Parathyroid adenoma (tissue), 2 donors: ENCODE measurements around the gene PRTN3.

Source experiments
- H2AFZ ChIP-seq: fragments of 300-600 bp; sonication (generic); one replicate; pipeline ENCODE4 v1.7.0; 2017; ENCODE audit warnings: antibody characterized with exemption, mild to moderate bottlenecking
- H3K27ac ChIP-seq: fragments of 300-600 bp; sonication (generic); one replicate; pipeline ENCODE4 v1.7.0; 2017
- H3K27me3 ChIP-seq: fragments of 300-600 bp; sonication (generic); one replicate; pipeline ENCODE4 v1.7.0; 2017; ENCODE audit warnings: low read length; ENCODE audit not compliant: control insufficient read depth, insufficient read depth
- H3K36me3 ChIP-seq: fragments of 300-600 bp; sonication (generic); one replicate; pipeline ENCODE4 v1.7.0; 2017; ENCODE audit warnings: low read length; ENCODE audit not compliant: control insufficient read depth, insufficient read depth
- H3K4me1 ChIP-seq: fragments of 300-600 bp; sonication (generic); one replicate; pipeline ENCODE4 v1.7.0; 2017; ENCODE audit warnings: control low read depth
- H3K4me2 ChIP-seq: fragments of 300-600 bp; sonication (generic); one replicate; pipeline ENCODE4 v1.7.0; 2017; ENCODE audit warnings: low read length
- H3K4me3 ChIP-seq: fragments of 300-600 bp; sonication (generic); one replicate; pipeline ENCODE4 v1.7.0; 2017; ENCODE audit warnings: low read depth, low read length
- H3K79me2 ChIP-seq: fragments of 300-600 bp; sonication (generic); one replicate; pipeline ENCODE4 v1.7.0; 2017; ENCODE audit warnings: control low read depth
- H3K9ac ChIP-seq: fragments of 300-600 bp; sonication (generic); one replicate; pipeline ENCODE4 v1.7.0; 2017; ENCODE audit warnings: mild to moderate bottlenecking
- H3K9me3 ChIP-seq: fragments of 300-600 bp; sonication (generic); one replicate; pipeline ENCODE4 v1.7.0; 2017; ENCODE audit warnings: low read length; ENCODE audit not compliant: control insufficient read depth
- TF ChIP-seq, protein P1 (sequence below): fragments of 300-600 bp; sonication (generic); IDR thresholded peaks from one replicate; pipeline ENCODE4 v1.7.0; 2017; ENCODE audit warnings: antibody characterized with exemption, mild to moderate bottlenecking
- donor health status: primary hyperparathyroidism.

Gene PRTN3

GRCh38 chr19:867301-867793 is 26.5 kb downstream of the PRTN3 start:
- no peaks in the 10 kb centered on the region for H3K36me3 ChIP-seq
- TF ChIP-seq, protein P1, sequence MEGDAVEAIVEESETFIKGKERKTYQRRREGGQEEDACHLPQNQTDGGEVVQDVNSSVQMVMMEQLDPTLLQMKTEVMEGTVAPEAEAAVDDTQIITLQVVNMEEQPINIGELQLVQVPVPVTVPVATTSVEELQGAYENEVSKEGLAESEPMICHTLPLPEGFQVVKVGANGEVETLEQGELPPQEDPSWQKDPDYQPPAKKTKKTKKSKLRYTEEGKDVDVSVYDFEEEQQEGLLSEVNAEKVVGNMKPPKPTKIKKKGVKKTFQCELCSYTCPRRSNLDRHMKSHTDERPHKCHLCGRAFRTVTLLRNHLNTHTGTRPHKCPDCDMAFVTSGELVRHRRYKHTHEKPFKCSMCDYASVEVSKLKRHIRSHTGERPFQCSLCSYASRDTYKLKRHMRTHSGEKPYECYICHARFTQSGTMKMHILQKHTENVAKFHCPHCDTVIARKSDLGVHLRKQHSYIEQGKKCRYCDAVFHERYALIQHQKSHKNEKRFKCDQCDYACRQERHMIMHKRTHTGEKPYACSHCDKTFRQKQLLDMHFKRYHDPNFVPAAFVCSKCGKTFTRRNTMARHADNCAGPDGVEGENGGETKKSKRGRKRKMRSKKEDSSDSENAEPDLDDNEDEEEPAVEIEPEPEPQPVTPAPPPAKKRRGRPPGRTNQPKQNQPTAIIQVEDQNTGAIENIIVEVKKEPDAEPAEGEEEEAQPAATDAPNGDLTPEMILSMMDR = no peak
- H3K4me1 ChIP-seq = no peaks in the 10 kb centered on the region
- no peak overlapping the region for H3K4me2 ChIP-seq
- no peak overlapping the region for H3K27ac ChIP-seq
- no peak overlapping the region for H3K4me3 ChIP-seq
- no peak overlapping the region for H2AFZ ChIP-seq
- H3K79me2 ChIP-seq = no peaks in the 10 kb centered on the region
- H3K9ac ChIP-seq = no peak overlapping the region
- H3K9me3 ChIP-seq = no peaks in the 10 kb centered on the region
- H3K27me3 ChIP-seq = no peaks in the 10 kb centered on the region

DNA sequence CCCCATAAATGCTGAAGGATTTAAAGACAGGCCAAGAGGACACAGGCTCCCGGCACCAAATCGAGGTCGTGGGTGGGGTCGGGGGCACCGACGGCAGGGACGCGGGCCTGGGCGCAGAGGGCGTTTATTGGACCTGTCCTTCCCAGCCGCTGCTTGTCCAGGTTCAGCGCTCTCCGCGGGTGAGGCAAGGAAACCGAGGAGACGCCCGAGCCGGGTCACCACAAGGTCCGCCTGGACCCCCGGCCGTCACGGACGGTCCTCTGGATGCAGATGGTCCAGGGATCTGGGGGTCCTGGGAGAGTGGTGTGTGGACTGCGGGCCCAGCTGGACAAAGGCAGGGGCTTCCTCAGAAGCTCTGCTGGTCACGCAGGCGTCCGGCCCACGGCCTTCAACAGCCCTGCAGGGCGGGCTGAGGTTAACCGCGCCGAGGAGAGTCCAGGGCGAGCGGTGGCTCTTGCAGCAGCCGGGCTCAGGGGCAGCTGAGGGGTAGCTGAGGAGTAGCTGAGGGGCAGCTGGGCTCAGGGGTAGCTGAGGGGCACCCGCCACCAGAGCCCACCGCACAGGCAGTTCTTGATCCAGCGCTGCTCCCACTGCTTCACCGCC is 27.2 kb downstream of the PRTN3 start:
- no peak overlapping the region for H2AFZ ChIP-seq
- H3K36me3 ChIP-seq = no peaks in the 10 kb centered on the region
- no peak overlapping the region for H3K4me3 ChIP-seq
- no peaks in the 10 kb centered on the region for H3K27me3 ChIP-seq
- H3K27ac ChIP-seq = no peak overlapping the region
- no peaks in the 10 kb centered on the region for H3K9me3 ChIP-seq
- no peak overlapping the region for H3K9ac ChIP-seq
- no peak overlapping the region for H3K4me2 ChIP-seq
- TF ChIP-seq, protein P1 = no peak
- H3K4me1 ChIP-seq = no peaks in the 10 kb centered on the region
- H3K79me2 ChIP-seq = no peaks in the 10 kb centered on the region

DNA sequence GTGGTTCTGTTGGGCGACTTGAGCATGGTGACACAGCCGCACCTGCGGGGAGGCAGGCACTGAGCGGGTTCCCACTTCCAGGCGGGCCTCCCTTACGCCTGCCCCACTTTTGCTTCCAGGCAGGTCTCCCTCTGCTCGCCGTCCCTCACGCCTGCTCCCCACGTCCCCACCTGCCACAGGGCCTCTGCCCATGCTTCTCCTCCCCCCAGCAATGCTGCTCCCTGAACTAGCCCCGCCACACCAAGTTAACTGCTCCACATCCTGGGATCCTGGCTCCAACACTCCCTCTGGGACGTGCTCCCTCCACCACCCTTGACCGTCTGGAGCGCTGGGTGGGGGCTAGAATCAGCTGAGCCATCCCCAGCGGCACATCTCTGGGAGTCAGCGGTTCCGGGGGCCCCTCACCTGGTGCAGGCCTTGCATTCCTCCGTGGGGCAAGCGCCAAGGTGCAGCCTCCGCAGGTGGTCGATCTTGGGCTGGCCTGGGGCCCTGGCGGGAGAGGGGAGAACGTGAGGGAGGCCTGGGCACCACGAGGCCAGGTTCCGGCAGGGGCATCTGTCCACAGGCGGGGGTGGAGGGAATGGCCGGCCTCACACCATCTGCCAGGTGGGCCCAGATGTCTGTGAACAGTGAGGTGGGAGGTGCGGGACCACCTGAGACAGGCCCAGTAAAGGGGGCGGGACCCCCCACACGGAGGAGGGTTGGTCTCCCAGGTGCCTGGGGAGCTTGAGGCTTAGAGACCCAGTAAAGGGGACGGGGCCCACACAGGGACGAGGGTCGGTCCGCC is 27.9 kb downstream of the PRTN3 start:
- Histone ChIP-seq H3K9me3 (no peaks in the 10 kb centered on the region), H3K4me2 (no peak overlapping the region), H2AFZ (no peak overlapping the region), H3K9ac (no peak overlapping the region), H3K4me3 (no peak overlapping the region), H3K79me2 (no peaks in the 10 kb centered on the region), H3K36me3 (no peaks in the 10 kb centered on the region), H3K27ac (no peak overlapping the region), H3K4me1 (no peaks in the 10 kb centered on the region), H3K27me3 (no peaks in the 10 kb centered on the region)
- TF ChIP-seq, protein P1 = no peak

- Histone ChIP-seq H3K4me1 (no peaks in the 10 kb centered on the region), H2AFZ (no peak overlapping the region), H3K4me2 (no peak overlapping the region), H3K27me3 (no peaks in the 10 kb centered on the region), H3K9me3 (no peaks in the 10 kb centered on the region), H3K79me2 (no peaks in the 10 kb centered on the region), H3K4me3 (no peak overlapping the region), H3K9ac (no peak overlapping the region), H3K36me3 (no peaks in the 10 kb centered on the region), H3K27ac (no peak overlapping the region)
- TF ChIP-seq, protein P1 = no peak
Observed at GRCh38 chr19:869245-870177, 28.7 kb downstream of the PRTN3 start.
